LNCAP (cell line): ENCODE data around the gene NFKBIA.

Experiments used
- CTCF ChIP-seq: fragments of 450-650 bp; IDR thresholded peaks from 2 replicates; pipeline ENCODE4 v1.5.1; 2017; ENCODE audit warnings: mild to moderate bottlenecking

The NFKBIA gene

GRCh38 chr14:35374263-35374712, 30.3 kb downstream of the NFKBIA start:
- no peak for TF ChIP-seq CTCF

DNA sequence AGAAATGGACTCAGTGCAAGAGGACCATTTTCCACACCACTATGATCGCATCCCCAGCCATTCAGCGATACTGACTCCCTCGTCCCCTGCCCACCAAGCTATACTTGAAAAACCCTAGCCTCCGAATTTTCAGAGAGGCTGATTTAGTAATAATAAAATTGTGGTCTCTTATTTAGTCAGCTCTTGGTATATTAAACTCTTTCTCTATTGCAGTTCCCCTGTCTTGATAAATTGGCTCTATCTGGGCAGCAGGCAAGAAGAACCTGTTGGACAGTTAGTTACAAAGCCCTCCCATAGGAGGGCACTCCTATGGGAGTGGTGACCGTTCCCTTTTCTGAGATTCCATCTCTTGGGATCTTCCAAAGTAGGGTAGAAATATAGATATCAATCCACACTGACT, 33.6 kb downstream of the NFKBIA start:
- TF ChIP-seq CTCF: no peak

DNA sequence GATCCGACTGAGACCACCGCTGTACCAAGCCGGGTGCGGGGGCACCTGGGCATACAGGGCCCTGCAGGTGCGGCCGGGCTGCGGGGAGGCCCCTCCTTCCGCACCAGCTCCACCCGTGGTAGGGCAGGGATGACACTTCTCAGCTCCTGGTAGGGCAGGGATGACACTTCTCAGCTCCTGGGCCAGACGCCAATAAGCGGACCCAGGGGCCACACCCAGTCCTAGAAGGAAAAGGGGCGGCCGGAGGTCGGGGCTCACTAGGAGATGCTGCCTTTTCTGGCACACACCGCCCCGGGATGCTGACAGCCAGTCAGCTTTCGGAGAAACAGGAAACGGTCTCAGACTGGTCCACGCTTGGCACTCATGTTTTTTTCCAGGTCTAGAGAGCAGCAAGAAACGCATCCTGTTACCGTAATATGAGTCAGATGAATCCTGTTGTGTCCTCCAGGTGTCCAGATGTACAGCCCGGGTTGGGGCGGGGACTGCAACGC, 34.8 kb downstream of the NFKBIA start:
- no peak for TF ChIP-seq CTCF

- no peak for TF ChIP-seq CTCF
Measured at GRCh38 chr14:35368583-35369392, 35.8 kb downstream of the NFKBIA start.

DNA sequence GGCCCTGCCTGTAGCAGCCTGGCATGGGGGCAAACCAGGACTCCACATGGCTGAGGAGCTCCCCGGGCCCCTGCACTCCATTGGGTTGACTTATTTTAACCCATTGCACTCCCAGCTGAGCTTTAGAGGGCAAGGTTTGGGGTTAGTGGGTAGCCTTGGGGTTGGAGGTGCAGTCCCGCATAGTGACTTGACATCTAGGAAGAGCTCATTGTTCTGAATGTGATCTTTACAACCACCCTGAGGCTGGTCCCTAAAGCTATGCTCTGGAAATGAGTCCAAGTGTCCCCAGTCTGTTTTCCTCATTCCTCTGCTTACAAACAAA, 36.4 kb downstream of the NFKBIA start:
- TF ChIP-seq CTCF: no peak

DNA sequence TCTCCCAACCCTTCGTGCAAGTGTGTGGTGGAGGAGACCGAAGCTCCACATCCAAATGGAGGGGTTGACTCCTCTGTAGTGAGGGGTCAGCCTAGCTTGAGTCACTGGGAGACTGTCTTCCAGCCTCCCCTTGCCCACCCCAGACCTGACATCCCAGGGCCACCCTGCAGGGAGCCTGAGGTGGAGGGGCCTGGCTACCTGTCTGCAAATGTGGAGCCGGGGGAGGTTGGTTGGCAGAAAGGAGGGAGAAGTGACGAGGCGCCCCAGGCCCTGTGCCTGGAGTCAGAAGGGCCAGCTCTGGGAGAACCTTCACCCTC, 37.5 kb downstream of the NFKBIA start:
- no peak for TF ChIP-seq CTCF

DNA sequence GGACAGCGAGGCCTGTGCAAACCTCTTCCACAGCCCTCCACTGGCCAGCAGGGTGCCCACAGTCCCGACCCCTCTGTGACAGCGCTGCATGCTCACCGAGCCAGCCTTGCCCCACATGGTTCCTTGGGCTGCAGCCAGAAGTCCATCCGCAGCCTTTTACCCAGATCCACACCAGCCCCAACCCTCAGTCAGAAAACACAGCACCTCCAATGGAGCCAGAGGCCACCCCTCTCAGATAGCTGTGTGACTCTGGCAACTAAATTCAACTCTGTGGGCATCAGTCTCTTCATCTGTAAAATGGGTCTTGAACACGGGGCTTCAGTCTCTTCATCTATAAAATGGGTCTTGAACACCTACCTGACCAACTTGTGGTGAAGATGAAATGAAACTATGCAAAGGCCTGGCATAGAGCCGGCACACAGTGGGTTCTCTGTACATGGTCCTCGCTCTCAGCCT, 38.0 kb downstream of the NFKBIA start:
- no peak for TF ChIP-seq CTCF

DNA sequence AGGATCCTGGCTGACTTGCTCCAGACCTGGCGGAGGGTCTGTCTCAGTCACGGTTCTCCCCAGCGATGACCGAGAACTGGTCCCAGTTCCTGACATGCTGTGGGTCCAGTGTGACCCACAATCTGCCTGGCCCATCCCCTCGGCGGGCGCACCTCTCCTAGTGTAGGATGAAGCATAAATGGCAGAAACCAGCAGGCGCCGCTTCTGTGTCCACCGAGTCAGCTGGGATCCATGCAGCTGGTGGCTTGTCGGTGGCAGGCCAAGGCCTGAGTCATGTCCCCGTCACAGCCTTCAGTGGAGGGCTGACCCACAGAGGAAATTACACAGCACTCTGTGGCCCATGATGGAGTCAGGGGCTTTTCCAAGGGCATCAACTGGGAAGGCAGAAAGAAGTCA, 38.5 kb downstream of the NFKBIA start:
- no peak for TF ChIP-seq CTCF
